GM21786 (cell line): ENCODE data around the gene FCER2.
"Not testable (repeated sequence)": the region's sequence is repeated elsewhere in the genome, so short reads cannot be mapped to it uniquely, and the experiment has no call there.

Experiments used
- ATAC-seq: cut with Tn5 transposase; IDR thresholded peaks from one replicate; pipeline ENCODE4 v1.9.1; 2021; ENCODE audit not compliant: unreplicated experiment

FCER2 gene, protein sequence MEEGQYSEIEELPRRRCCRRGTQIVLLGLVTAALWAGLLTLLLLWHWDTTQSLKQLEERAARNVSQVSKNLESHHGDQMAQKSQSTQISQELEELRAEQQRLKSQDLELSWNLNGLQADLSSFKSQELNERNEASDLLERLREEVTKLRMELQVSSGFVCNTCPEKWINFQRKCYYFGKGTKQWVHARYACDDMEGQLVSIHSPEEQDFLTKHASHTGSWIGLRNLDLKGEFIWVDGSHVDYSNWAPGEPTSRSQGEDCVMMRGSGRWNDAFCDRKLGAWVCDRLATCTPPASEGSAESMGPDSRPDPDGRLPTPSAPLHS

DNA sequence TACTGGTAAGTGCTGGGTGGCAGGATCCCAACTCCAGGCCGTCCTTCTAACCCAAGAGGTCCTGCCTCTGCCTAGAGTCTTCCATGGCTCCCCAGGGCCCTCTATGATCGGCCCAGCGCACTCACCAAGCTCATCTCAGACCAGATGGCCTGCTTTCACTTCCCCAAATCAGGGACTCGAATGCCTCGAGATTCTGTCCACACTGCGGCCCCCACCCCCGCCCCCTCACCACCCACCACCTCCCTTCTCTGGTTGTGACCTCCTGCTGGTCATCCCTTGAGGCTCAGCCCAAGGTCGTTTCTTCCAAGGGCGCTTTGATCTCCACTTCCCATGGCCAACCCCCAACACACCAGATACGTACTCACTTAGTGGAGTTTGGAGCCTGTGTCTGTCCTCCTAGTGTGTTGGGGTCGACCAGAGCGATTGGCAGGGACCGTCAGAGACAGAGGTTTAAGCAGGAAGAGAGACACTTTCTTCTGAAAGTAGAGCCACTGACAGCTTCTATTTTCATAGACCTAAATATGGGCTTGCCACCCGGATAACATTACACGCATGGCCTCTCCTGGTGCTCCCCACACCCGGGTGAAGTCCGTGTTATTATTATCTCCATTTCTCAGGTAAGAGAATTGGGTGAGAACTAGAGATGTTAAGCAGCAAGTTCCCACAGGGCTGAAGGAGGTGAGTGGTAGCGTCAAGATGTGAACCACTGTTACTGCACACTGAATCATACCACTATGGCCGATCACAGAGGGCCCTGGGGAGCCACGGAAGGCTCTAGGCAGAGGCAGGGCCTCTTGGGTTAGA, at the start of gene FCER2:
Gene FCER2, minus strand, starts transcription at position 478 of the 804 bp plus-strand sequence. CDS start 2,371 bp downstream, outside the sequence.
- peak; percentile 57 for ATAC-seq

DNA sequence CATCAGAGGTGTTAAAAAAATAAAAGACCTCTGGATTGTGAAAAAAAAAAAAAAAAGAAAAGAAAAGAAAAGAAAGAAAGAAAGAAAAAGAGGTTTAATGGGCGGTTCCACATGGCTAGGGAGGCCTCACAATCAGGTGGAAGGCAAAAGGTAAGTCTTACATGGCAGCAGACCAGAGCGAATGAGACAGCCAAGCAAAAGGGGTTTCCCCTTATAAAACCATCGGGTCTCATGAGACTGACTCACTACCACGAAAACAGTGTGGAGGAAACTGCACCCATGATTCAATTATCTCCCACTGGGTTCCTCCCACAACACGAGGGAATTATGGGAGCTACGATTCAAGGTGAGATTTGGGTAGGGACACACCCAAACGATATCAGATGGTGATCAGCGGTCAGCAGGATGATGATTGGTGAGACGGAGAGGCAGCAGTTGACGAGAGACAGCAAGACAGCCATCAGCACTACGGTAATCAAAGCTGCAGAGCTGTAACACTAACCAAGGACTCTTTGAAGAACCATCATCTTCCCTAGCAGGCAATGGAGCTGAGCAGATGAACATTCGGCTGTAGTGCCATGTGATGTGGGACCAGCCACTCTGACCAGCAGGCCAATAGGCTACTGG, 49.3 kb upstream of the FCER2 start:
- no peak for ATAC-seq

DNA sequence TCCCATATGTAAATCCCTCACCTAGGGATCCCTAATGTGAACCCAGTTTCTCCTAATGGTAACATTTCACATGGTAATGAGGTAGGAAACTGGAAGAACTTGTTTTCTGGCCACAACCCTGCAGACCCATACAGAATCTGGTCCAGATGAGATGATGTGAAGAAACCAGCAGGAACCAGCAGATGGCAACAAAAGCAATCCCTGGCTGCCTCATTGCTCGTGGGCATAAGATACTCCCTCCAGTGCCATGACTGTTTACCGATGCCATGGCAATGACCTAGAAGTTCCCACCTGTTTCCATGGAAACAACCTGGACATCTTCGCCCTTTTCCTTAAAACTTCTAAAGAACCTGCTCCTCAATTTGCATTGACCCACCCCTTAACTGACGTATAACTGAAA, 46.8 kb upstream of the FCER2 start:
- no peak for ATAC-seq

DNA sequence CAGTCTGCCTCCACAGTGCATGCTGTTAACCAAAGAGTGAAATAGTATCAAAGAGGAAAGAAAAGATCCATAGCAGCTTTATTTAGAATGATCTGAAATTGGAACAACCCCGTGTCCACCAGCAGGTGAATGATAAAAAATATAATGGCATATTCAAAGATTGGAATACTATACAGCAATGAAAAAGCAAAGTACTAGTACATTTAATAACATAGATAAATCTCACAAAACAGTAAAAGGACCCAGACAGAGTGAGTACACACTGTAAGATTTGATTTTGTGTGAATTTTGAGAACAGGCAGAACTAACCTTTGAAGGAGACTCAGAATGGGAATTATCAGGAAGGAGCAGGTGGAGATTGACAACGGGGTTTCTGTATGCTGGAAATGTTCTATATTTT, 46.2 kb upstream of the FCER2 start:
- no peak for ATAC-seq

DNA sequence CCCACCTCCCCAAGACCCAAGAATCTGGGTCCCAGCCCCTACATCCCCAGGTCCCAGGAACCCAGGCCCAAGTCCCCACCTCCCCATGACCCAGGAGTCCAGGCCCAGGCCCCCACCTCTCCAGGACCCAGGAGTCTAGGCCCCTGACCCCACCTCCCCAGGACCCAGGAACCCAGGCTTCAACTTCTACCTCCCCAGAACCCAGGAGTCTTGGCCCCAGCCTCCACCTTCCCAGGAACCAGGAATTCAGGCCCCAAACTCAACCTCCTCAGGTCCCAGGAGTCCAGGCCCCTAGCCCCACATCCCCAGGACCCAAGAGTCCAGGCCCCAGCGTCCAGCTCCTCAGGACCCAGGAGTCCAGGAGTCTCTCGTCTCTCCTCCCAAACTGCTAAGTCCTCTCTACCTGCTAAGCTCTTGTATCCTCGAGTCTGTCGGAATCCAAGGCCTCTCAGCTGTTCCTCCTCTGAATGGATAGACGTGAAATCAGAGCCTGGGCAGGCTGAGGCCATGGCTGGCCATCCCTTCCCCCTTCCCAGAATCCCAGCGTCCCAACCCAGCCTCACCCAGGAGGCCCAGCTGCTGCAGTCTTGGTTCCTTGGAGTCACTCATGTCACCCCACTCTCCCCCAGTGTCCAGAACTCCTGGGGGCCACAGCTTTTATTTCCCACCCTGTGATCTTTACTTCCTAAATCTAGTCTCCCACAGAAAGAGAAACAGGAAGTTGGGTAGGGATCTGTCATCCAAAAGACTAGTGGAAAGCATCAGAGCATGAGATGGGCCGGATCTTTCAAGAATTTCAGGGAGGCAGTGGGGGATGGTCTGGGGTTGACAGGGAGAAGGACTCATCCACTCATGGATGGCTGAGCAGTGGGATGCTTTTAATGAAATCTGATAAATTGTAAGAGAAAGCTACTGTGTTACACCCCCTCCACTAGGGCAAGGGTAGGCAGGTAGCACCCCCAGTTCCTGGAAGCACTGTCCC, 45.3 kb upstream of the FCER2 start, which contains the start of gene CD209:
Gene CD209, minus strand, starts transcription at position 632 of the 982 bp plus-strand sequence. Its CDS starts 23 bp downstream, at position 609.
- no peak for ATAC-seq

DNA sequence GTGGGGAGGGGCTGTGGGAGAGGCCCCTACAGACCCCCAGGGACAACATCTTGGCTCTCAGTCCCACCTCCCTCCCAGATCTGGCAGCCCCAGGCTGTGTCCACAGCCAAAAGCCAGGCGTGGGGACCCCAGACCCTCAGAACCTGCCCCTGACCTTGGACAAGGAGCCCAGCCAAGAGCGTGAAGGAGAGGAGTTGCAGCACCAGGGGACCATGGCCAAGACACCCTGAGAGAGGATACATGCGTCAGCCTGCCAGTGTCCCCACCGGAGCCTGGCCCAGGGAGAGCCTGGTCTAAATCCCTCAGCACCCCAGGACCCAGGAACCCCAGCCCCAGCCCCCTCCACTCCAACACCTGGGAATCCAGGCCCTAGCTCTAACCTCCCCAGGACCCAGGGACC, 44.4 kb upstream of the FCER2 start:
- not testable (repeated sequence) for ATAC-seq

DNA sequence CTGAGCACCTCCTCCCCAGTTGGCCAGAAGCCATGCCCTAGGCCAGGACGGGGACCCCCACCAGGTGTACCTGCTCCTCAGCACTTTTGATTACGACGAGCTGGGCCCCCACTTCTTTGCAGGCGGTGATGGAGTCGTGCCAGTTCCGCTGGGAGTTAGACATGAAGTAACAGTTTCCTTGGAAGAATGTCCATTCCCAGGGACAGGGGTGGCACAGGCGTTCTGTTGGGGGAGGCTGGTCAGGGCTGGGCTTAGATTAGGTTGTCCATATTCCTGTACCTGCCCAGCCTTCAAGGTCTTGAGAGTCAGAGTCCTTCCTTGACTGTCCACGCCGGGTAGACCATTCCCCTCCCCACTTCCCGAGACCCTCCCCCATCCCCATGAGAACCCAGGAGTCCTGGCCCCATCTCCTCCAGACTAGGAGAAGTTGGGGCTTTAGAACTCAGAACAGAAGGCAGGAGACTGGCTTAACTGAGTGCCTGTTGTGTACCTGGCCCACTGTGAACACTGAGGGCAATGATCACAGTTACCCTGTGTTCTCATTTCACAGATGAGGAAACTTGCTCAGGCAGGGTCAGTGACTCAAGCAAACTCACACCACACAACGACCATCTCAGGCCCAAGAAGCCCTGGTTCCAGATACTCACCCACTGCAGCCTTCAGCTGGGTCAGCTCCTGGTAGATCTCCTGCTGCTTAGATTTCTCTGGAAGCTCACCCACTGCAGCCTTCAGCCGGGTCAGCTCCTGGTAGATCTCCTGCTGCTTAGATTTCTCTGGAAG, 43.1 kb upstream of the FCER2 start:
- no peak for ATAC-seq

DNA sequence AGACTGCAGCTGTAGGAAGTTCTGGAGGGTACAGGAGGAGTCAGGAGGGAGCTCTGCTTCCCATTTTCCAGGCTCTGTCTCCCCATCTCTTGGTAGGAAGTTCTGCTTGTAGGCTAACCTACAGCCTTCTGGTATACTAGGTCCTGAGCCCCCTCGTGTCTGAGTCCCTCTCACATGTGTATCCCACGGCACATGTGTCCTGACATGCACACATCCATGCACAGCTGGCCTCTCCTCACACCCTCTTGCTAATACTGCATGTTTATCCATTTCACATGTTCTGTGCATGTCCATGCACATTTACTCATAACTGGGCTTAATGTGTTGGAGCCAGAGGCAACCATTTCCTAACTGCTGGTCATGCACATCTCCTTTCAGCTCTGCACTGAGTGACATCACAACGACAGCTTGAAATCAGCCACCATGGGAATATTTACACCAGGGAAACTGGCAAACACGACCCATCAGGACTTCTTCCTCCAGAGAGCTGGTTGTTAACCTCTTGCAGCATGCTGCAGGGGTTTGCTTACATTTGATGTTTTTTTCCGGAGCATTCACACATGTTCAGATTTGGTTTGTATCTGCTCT, 42.4 kb upstream of the FCER2 start:
- ATAC-seq: no peak

DNA sequence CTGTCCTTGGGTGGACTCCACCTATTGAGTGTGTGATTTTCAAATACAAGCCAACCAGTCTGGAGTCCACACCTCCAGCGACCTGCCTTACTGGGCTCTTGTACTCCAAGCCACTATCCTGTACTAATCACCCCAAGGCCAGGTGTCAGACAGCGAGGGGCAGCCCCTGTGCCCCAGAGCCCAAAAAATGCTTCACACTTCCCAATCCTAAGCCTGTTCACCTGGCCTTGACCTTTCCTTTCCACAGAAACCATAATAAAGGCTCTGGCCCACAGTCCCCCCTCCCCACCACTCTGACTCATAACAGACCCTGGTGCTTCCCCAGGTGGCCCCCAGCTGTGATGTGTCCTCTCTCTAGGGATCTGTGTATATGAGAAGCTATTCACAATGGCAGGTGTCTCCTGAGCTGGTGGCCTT, 41.5 kb upstream of the FCER2 start:
- no peak for ATAC-seq

DNA sequence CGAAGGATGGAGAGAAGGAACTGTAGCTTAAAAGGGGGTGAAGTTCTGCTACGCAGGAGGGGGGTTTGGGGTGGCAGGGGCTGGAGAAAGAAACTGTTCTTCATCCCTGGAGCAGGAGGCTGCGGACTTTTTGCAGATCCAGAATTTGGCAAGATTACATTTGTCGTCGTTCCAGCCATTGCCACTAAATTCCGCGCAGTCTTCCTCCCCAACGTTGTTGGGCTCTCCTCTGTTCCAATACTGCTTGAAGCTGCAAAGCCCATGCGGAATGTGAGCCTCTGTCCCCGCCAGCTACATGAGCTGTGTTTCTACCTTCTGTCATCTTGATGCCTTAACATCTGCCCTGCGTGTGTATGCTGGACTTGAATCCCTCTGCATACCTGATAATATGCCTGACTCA, 41.1 kb upstream of the FCER2 start:
- ATAC-seq: no peak

DNA sequence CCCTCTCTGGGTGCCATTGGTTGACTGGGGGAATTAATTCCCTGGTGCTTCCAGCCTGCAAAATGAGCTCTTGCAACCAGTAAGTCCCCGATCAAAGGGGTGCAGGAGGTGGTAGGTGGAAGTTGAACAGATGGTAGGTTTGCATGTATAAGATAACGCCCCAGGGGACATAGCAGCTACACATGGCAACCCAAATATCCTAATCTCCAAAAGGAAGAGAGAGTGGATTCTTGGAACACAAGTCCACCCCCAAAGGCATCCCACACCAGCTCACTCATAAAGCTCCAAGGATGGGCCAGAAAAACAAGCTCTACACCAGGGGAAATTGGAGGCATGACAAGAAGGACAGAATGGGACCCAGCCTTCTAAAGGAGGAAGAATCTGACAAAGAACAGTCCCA, 40.6 kb upstream of the FCER2 start:
- ATAC-seq: no peak

DNA sequence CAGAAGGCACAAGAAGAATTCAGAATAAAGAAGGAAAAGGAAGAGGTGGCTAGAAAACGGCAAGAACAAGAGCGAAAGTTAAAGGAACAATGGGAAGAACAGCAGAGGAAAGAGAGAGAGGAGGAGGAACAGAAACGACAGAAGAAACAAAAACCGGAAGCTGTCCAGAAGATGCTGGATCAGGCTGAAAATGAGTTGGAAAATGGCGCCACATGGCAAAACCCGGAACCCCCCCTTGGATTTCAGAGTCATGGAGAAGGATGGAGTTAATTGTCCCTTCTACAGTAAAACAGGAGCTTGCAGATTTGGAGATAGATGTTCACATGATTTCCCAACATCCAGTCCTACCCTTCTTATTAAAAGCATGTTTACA, 38.7 kb upstream of the FCER2 start:
- ATAC-seq: no peak

DNA sequence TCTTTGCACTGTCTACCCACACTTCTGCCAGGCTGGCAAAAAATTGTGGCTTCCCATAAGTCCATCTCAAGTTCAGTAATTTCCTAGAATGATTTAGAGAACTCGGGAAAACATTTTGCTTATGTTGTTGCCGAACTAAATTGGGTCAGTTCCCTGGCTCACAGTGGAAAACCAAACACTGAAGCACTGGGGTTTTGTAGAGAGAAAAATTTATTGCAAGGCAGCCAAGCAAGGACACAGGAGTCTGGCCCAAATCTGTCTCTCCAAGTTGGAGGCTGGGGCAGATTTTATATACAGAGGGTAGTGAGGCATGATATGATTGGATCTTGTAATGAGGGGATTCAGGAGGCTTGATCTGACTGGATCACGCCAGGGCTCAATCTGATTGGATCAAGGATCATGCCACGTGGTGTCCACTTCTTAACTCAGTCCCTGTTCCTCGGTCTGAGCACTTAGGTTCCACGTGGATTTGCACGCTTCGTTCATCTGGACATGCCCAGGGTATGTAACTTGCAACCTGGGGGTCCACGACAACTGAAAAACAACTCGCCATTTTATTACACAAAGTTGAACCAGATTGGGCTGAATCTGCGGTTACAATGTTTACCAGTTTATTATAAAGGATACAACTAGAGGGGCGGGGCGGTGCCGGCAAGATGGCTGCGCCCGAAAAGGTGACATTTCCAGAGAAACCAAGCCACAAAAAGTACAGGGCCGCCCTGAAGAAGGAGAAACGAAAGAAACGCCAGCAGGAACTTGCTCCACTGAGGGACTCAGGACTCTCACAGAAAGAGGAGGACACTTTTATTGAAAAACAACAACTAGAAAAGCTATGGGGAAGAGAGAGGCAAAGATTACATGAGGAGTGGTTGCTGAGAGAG, 38.1 kb upstream of the FCER2 start:
- no peak for ATAC-seq

DNA sequence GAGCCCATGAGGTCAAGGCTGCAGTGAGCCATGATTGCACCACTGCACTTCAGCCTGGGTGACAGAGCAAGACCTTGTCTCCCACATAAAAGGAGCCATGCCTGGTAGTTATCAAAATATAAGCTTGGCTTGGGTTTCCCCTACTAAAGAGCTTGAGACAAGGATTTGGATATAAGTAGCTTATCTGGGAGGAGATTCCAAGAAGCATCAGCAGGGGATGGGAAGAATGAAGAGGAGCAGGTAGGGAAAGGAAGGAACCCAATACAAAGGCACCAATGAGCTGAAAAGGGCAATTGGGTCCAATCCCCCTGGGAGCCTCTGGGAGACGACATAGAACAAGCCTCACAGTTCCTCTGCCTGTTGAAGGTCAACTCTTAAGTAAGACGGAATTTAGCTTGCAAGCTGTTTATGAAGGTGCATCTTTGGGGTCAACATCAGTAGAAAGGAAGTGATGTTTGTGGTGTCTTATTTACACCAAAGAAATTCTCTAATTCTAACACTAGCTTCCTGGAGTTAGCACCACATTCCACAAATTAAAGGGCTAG, 37.4 kb upstream of the FCER2 start:
- ATAC-seq: no peak

DNA sequence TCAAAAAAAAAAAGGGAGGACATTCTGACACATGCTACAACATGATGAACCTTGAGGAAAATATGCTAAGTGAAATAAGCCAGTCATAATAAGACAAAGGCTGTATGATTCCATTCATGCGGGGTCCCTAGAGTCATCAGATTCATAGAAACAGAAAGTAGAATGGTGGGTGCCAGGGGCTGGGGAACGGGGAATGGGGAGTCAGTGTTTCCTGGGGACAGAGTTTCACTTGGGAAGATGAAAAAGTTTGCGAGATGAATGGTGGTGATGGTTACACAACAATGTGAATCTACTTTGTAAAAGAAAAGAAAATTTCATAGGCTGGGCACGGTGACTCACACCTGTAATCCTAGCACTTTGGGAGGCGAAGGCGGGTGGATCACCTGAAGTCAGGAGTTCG, 36.1 kb upstream of the FCER2 start:
- no peak for ATAC-seq

DNA sequence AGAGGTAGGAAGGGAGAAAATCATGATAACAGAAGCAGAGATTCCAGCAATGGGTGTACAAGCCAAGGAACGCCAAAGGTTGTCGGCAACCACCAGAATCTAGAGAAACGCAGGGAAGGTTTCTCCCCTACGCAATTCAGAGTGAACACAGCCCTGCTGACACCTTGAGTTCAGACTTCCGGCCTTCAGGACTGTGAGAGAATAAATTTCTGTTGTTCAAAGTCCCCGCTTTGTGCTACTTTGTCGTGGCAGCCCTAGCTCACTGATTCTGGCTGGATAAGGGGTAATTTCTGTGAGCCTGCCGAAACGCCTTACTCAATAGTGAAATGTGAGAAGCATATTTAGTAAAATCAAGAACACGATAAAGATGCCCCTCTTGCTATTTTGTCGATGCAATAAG, 35.3 kb upstream of the FCER2 start:
- no peak for ATAC-seq

DNA sequence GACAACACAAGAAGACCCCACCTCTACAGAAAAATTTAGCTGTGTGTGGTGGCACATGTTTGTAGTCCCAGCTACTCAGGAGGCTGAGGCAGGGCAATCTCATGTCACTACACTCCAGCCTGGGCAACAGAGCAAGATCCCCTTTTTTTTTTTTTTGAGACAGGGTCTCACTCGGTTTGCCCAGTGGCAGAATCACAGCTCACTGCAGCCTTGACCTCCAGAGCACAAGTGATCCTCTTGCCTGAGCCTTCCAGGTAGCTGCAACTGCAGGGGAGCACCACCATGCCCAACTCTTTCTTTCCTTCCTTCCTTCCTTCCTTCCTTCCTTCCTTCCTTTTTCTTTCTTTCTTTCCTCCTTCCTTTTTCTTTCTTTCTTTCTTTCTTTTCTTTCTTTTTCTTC, 34.2 kb upstream of the FCER2 start:
- no peak for ATAC-seq
